HepG2 (cell line): ENCODE results near the gene LRRC45. TPM values are rescaled to one million over a fixed set of nuclear protein-coding genes. Genes with fewer than 3 reads are reported as not detected.
A peak's percentile ranks its signal among the peaks of the same experiment; 100 is the strongest.

Source experiments
- ATAD3A ChIP-seq: sonication (generic); formaldehyde crosslinking; IDR thresholded peaks from 2 replicates; pipeline ENCODE4 v1.4.0; 2020; ENCODE audit warnings: missing genetic modification reagents
- CCAR2 ChIP-seq: fragments of 200-400 bp; formaldehyde crosslinking; optimal IDR thresholded peaks from 2 replicates; pipeline ENCODE3; 2018; ENCODE audit warnings: low read depth, mild to moderate bottlenecking, low read length, moderate library complexity
- CENPX ChIP-seq: sonication (generic); formaldehyde crosslinking; IDR thresholded peaks from 2 replicates; pipeline ENCODE4 v1.9.0; 2021; ENCODE audit warnings: mild to moderate bottlenecking, missing genetic modification reagents, moderate library complexity
- EHMT2 ChIP-seq: fragments of 200-600 bp; sonication (generic); IDR thresholded peaks from 2 replicates; pipeline ENCODE4 v1.7.0; 2017; ENCODE audit warnings: antibody characterized with exemption, low read depth, low read length, borderline replicate concordance
- HDAC1 ChIP-seq: sonication (generic); formaldehyde crosslinking; IDR thresholded peaks from 2 replicates; pipeline ENCODE4 v1.5.1; 2020; ENCODE audit warnings: mild to moderate bottlenecking, missing genetic modification reagents
- JDP2 ChIP-seq: sonication (generic); formaldehyde crosslinking; IDR thresholded peaks from 2 replicates; pipeline ENCODE4 v1.8.1; 2022; ENCODE audit warnings: missing genetic modification reagents, borderline replicate concordance
- KDM5A ChIP-seq: fragments of 200-600 bp; sonication (generic); IDR thresholded peaks from 2 replicates; pipeline ENCODE4 v1.7.0; 2018; ENCODE audit warnings: antibody characterized with exemption, mild to moderate bottlenecking, low read length, borderline replicate concordance
- KDM5B ChIP-seq: sonication (generic); formaldehyde crosslinking; IDR thresholded peaks from 2 replicates; pipeline ENCODE4 v1.4.0; 2020; ENCODE audit warnings: missing genetic modification reagents, mild to moderate bottlenecking, borderline replicate concordance
- KLF16 ChIP-seq, 2 experiments: sonication (generic) in 1 of 2; formaldehyde crosslinking in 1 of 2; IDR thresholded peaks; 2 replicates each; pipeline versions ENCODE4 v1.6.1 to v1.8.0; 2016 to 2023; ENCODE audit warnings: missing genetic modification reagents in 2 of 2, missing compliant biosample characterization in 1 of 2
- MAF1 ChIP-seq: sonication (generic); formaldehyde crosslinking; IDR thresholded peaks from 2 replicates; pipeline ENCODE4 v1.5.0; 2020; ENCODE audit warnings: missing genetic modification reagents, borderline replicate concordance
- MAFF ChIP-seq: IDR thresholded peaks from 2 replicates; pipeline ENCODE4 v1.6.1; 2011; ENCODE audit warnings: low read depth, low read length, improper control_type of control experiment
- MBNL3 ChIP-seq: fragments of 250-450 bp; sonication (Bioruptor Pico); conservative IDR thresholded peaks from 2 replicates; pipeline ENCODE4 v1.8.0; 2022; ENCODE audit warnings: mild to moderate bottlenecking, inconsistent platforms
- MEF2D ChIP-seq: sonication (generic); formaldehyde crosslinking; IDR thresholded peaks from 2 replicates; pipeline ENCODE4 v1.5.1; 2020; ENCODE audit warnings: mild to moderate bottlenecking, missing genetic modification reagents
- MEIS1 ChIP-seq: sonication (generic); formaldehyde crosslinking; IDR thresholded peaks from 2 replicates; pipeline ENCODE4 v1.9.0; 2021; ENCODE audit warnings: mild to moderate bottlenecking, missing genetic modification reagents, moderate library complexity, borderline replicate concordance
- MTA3 ChIP-seq: sonication (generic); formaldehyde crosslinking; IDR thresholded peaks from 2 replicates; pipeline ENCODE4 v1.4.0; 2020; ENCODE audit warnings: missing genetic modification reagents
- PHF5A ChIP-seq: IDR thresholded peaks from one replicate; pipeline ENCODE4 v1.6.1; 2018; ENCODE audit warnings: low read depth, missing genetic modification reagents; ENCODE audit not compliant: unreplicated experiment
- SMC3 ChIP-seq: IDR thresholded peaks from 2 replicates; pipeline ENCODE4 v1.6.1; 2011; ENCODE audit warnings: low read length, improper control_type of control experiment
- SP5 ChIP-seq: IDR thresholded peaks from 2 replicates; pipeline ENCODE4 v1.6.1; 2016; ENCODE audit warnings: low read depth, borderline replicate concordance
- TCF12 ChIP-seq, 2 experiments: fragments of 450-650 bp in 1 of 2; sonication (generic) in 1 of 2; formaldehyde crosslinking in 1 of 2; IDR thresholded peaks; 2 replicates each; pipeline versions ENCODE4 v1.6.1 to v1.8.0; 2017 to 2022; ENCODE audit warnings: antibody characterized with exemption in 1 of 2, mild to moderate bottlenecking in 1 of 2, missing genetic modification reagents in 1 of 2, moderate library complexity in 1 of 2
- ZFP36L2 ChIP-seq: sonication (generic); formaldehyde crosslinking; IDR thresholded peaks from 2 replicates; pipeline ENCODE4 v1.4.0; 2020; ENCODE audit warnings: missing genetic modification reagents
- ZKSCAN1 ChIP-seq: fragments of 150-350 bp; IDR thresholded peaks from 2 replicates; pipeline ENCODE4 v1.6.1; 2014; ENCODE audit warnings: low read length
- ZNF556 ChIP-seq: sonication (generic); formaldehyde crosslinking; IDR thresholded peaks from 2 replicates; pipeline ENCODE4 v1.4.0; 2020; ENCODE audit warnings: mild to moderate bottlenecking, missing genetic modification reagents, borderline replicate concordance
- ZNF703 ChIP-seq: sonication (generic); formaldehyde crosslinking; IDR thresholded peaks from 2 replicates; pipeline ENCODE4 v1.5.1; 2020; ENCODE audit warnings: missing genetic modification reagents, mild to moderate bottlenecking, moderate library complexity, borderline replicate concordance
- ZNF720 ChIP-seq: sonication (generic); formaldehyde crosslinking; IDR thresholded peaks from 2 replicates; pipeline ENCODE4 v1.4.0; 2020; ENCODE audit warnings: missing genetic modification reagents
- ZSCAN25 ChIP-seq: sonication (generic); formaldehyde crosslinking; IDR thresholded peaks from 2 replicates; pipeline ENCODE4 v1.8.0; 2022; ENCODE audit warnings: mild to moderate bottlenecking, missing genetic modification reagents
- ZSCAN9 ChIP-seq: IDR thresholded peaks from 2 replicates; pipeline ENCODE4 v1.6.1; 2016; ENCODE audit warnings: borderline replicate concordance
- polyA plus RNA-seq, 8 experiments: library from polyadenylated mRNA; depleted of rRNA in 3 of 8; stranded (reverse) in 7 of 8; unstranded in 1 of 8; fragments of >200 nt; fragmentation: Illumina TruSeq in 4 of 8; extraction: Trizol in 4 of 8; gene quantifications; 2 replicates each; pipeline versions ENCODE4 v1.2.1 to v1.2.3, GENCODE V29; 2011 to 2016; ENCODE audit warnings: low read depth in 4 of 8, missing spikeins in 1 of 8, mixed read lengths in 1 of 8; ENCODE audit not compliant: insufficient read depth in 1 of 8
- total RNA-seq, 5 experiments: library from RNA; depleted of rRNA; stranded (reverse); fragments of >200 nt; fragmentation: Illumina TruSeq; extraction: Trizol; gene quantifications; 2 replicates each; pipeline ENCODE4 v1.2.3, GENCODE V29; 2016; ENCODE audit warnings: low read depth in 1 of 5
- TF ChIP-seq, protein P1 (sequence below): IDR thresholded peaks from 2 replicates; pipeline ENCODE4 v1.6.1; 2016; ENCODE audit warnings: missing biosample characterization, missing genetic modification reagents, low read depth
- TF ChIP-seq, protein P2 (sequence below): sonication (generic); formaldehyde crosslinking; IDR thresholded peaks from 2 replicates; pipeline ENCODE4 v1.8.1; 2023; ENCODE audit warnings: missing genetic modification reagents, mild to moderate bottlenecking, borderline replicate concordance
- TF ChIP-seq, protein P3 (sequence below): sonication (generic); formaldehyde crosslinking; IDR thresholded peaks from 2 replicates; pipeline ENCODE4 v1.8.1; 2023; ENCODE audit warnings: mild to moderate bottlenecking, inconsistent platforms, moderate library complexity, missing genetic modification reagents, borderline replicate concordance

LRRC45 gene
- total and polyA plus RNA-seq, 2 of the 13 experiments (the other 11 are each of a cell fraction or from before 2014, with no cell fraction given): 11.6 to 48.1 TPM

DNA sequence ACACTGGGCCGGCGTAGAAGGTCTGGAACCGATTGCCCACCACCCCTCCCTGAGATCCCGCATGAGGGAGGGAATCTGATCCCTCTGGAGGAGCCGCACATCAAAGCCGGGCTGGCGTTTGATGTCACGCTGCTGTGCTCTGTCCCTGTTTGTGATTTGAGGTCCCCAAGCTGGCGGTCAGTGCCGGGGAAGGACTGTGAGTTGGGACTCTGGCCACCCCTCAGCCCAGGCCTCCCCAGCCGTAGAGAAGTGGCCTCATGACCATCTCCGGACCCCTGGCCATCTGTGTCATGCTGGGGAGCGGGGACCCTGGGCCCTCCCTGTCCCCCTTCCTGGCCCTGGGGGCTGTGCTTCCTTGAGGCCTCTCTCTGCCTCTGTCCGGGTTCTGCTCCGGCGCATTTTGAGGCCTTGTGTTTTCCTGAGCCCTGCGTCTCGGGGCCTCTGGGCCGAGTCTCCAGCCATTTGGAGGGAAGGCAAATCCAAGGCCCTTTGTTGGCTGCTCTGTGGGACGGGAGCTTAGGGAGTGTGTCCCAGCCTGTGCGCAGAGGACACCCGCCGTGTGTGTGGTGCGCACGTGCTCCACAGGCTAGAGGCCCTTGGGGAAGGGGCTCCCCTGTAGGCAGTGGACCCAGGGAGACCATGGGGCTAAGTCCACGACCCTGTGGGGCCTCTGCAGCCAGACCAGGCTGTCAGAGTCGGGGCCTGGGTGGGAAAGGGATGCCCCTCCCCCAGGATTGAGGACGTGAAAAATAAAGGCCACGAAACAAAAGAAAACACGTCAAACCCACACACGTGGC lies 30.6 kb upstream of the LRRC45 start (continued):
- TF ChIP-seq EHMT2 (no peak), ATAD3A (no peak), ZNF556 (CRISPR knock-in tag) (no peak; the same call in 1 of the 2 replicates), ZSCAN9 (peak; percentile 95), MEF2D (CRISPR knock-in tag) (peak; percentile 96), ZFP36L2 (peak; percentile 88; the same call in 1 of the 2 replicates), MEIS1 (CRISPR knock-in tag) (peak; percentile 83), SMC3 (no peak; the same call in 1 of the 2 replicates), PHF5A (peak; percentile 18), ZNF720 (no peak), CENPX (CRISPR knock-in tag) (no peak), JDP2 (CRISPR knock-in tag) (peak; percentile 55; the same call in 1 of the 2 replicates), CCAR2 (no peak), TCF12 (IDR thresholded peaks at IDR 0.05) (no peak), TCF12 (CRISPR knock-in tag; IDR thresholded peaks at IDR 0.05) (peak; percentile 47; the same call in 1 of the 2 replicates), SP5 (peak; percentile 94), ZSCAN25 (CRISPR knock-in tag) (peak; percentile 94), MAF1 (CRISPR knock-in tag) (0 out of 2 replicates have a peak, but pooled peaks have one; percentile 44), ZKSCAN1 (no peak), ZNF703 (CRISPR knock-in tag) (peak; percentile 99), MAFF (no peak), MBNL3 (no peak), MTA3 (CRISPR knock-in tag) (no peak), HDAC1 (CRISPR knock-in tag) (peak; percentile 97), KLF16 (CRISPR knock-in tag; IDR thresholded peaks at IDR 0.05) (peak in 1 of 2 experiments; percentile 98; a peak in 2 of 4 replicates), KDM5B (CRISPR knock-in tag) (peak; percentile 99), KDM5A (no peak)
- TF ChIP-seq, protein P1, sequence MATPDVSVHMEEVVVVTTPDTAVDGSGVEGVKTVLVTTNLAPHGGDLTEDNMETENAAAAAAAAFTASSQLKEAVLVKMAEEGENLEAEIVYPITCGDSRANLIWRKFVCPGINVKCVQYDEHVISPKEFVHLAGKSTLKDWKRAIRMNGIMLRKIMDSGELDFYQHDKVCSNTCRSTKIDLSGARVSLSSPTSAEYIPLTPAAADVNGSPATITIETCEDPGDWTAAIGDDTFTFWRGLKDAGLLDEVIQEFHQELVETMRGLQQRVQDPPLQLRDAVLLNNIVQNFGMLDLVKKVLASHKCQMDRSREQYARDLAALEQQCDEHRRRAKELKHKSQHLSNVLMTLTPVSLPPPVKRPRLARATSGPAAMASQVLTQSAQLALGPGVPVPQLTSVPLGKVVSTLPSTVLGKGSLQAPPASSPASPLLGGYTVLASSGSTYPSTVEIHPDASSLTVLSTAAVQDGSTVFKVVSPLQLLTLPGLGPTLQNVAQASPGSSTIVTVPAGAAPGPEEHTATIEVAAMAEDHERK (CRISPR knock-in tag): peak; percentile 53; the same call in 1 of the 2 replicates
- TF ChIP-seq, protein P2, sequence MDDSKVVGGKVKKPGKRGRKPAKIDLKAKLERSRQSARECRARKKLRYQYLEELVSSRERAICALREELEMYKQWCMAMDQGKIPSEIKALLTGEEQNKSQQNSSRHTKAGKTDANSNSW (CRISPR knock-in tag): peak; percentile 98
- TF ChIP-seq, protein P3, sequence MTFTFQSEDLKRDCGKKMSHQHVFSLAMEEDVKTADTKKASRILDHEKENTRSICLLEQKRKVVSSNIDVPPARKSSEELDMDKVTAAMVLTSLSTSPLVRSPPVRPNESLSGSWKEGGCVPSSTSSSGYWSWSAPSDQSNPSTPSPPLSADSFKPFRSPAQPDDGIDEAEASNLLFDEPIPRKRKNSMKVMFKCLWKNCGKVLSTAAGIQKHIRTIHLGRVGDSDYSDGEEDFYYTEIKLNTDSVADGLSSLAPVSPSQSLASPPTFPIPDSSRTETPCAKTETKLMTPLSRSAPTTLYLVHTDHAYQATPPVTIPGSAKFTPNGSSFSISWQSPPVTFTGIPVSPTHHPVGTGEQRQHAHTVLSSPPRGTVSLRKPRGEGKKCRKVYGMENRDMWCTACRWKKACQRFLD (CRISPR knock-in tag): peak; percentile 83; the same call in 1 of the 2 replicates
